Activated B cell treated with CpG ODN at 0.5 μM for 24 hours (primary cell): ENCODE results near the gene SH2D4B. TPM values are rescaled to one million over a fixed set of nuclear protein-coding genes. Genes with fewer than 3 reads are reported as not detected.

Experiments
- ATAC-seq: fragments of 200-7000 bp; cut with Tn5 transposase; one replicate; pipeline ENCODE4 v1.10.0; 2021; ENCODE audit warnings: low read depth, mild to moderate bottlenecking, moderate library complexity
- CTCF ChIA-PET: fragments of 350-600 bp; sonication (Branson Sonifier 250); formaldehyde crosslinking; loops from one replicate; lab custom pipeline; 2021; ENCODE audit warnings: antibody characterized with exemption; lab: Charles Lee
- POLR2A ChIA-PET: fragments of 350-600 bp; sonication (Branson Sonifier 250); formaldehyde crosslinking; loops from one replicate; lab custom pipeline; 2021; ENCODE audit warnings: antibody characterized with exemption; lab: Charles Lee
- DNase-seq: peaks from one replicate; pipeline ENCODE4 v3.0.0; 2022
- H3K27ac Mint-ChIP-seq: one replicate; pipeline ENCODE4 v1.8.0; 2020; ENCODE audit warnings: mixed read lengths
- H3K27me3 Mint-ChIP-seq: one replicate; pipeline ENCODE4 v1.8.0; 2021; ENCODE audit warnings: mixed read lengths
- H3K36me3 Mint-ChIP-seq: one replicate; pipeline ENCODE4 v1.8.0; 2021; ENCODE audit warnings: low read depth, mixed read lengths
- H3K4me1 Mint-ChIP-seq: one replicate; pipeline ENCODE4 v1.8.0; 2021; ENCODE audit warnings: mixed read lengths
- H3K4me3 Mint-ChIP-seq: one replicate; pipeline ENCODE4 v1.8.0; 2020; ENCODE audit warnings: mild to moderate bottlenecking, mixed read lengths
- H3K9me3 Mint-ChIP-seq: one replicate; pipeline ENCODE4 v1.8.0; 2020; ENCODE audit warnings: mixed read lengths
- CTCF ChIP-seq: fragments of 200-600 bp; IDR thresholded peaks from one replicate; pipeline ENCODE4 v1.8.0; 2022; ENCODE audit warnings: antibody characterized with exemption, mild to moderate bottlenecking
- intact Hi-C: fragments of 100-400 bp; cut with micrococcal nuclease; formaldehyde crosslinking; loops from one replicate; pipeline ENCODE4 v1.15.1; 2024
- total RNA-seq: library from RNA; stranded (reverse); gene quantifications from 2 replicates; pipeline ENCODE4 v1.2.3, GENCODE V29; 2022

The SH2D4B gene
- total RNA-seq, 1 donor from 2014 or later: not detected

DNA sequence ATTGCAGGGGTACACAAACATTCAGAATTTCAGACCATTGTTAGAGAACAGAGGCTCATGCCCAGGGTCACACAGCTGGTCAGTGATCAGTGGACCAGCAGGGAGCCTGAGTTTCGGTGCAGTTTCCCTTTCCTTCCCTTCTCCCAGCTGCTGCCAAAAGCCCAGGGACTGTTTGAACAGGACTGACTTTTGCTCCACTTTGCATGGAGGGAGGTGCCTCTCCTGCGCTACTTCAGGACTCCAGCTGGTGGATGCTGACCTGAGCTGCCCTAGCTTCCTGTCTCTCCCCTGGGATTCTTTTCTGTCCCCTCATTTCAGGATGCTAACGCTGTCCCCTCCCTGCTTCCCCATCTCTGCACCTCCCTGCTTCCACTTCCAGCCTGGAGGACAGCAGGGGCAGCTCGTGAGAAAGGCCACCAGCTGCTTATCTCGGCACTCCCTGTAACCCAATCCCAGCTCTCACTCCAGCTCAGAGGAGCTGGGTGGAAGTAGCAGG is 14.5 kb downstream of the SH2D4B start:
- Mint-ChIP-seq H3K4me3 (no peak overlapping the region), H3K9me3 (no peaks in the 10 kb centered on the region), H3K4me1 (peaks cover 5% of the 10 kb centered on the region), H3K36me3 (no peaks in the 10 kb centered on the region), H3K27ac (no peak overlapping the region), H3K27me3 (peaks cover 11% of the 10 kb centered on the region)
- no peak for ATAC-seq
- POLR2A ChIA-PET: no interaction called here
- TF ChIP-seq CTCF: no peak
- intact Hi-C loops: no loop called here
- CTCF ChIA-PET: interaction anchor here (1.1 kb wide), 1 partner anchor 27 kb away, joined by 3 read pairs; no protein-coding TSS in a partner anchor
- DNase-seq: no peak

DNA sequence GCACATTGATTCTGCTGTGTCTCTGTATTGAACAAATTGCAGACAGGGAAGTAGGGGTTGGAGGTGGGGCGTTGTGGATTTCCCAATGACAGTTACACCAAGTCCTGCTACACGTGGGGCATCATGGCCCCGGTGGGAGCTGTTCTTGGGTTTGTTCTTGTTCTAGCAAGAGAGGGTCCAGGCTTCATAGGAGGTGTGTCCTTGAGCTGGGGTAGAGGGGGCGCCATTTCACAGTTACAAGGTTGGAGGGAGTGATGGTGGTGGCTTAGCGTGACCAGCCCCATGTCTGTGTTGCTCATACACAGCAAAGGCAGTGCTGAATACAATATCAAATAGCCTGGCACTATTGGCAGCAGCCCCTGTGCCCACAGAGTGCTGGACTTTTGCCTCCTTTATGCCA is 15.7 kb downstream of the SH2D4B start:
- Mint-ChIP-seq H3K36me3 (no peaks in the 10 kb centered on the region), H3K27ac (no peak overlapping the region), H3K27me3 (peaks cover 9% of the 10 kb centered on the region), H3K9me3 (no peaks in the 10 kb centered on the region), H3K4me3 (no peak overlapping the region), H3K4me1 (peaks cover 5% of the 10 kb centered on the region)
- TF ChIP-seq CTCF: no peak
- DNase-seq (no peak), ATAC-seq (no peak)
- CTCF ChIA-PET: no interaction called here
- POLR2A ChIA-PET: no interaction called here
- intact Hi-C loops: no loop called here

GRCh38 chr10:80554050-80554449 is 16.3 kb downstream of the SH2D4B start:
- intact Hi-C loops: no loop called here
- TF ChIP-seq CTCF: no peak
- DNase-seq (no peak), ATAC-seq (no peak)
- no peak overlapping the region for H3K4me3 Mint-ChIP-seq
- POLR2A ChIA-PET: no interaction called here
- no peak overlapping the region for H3K27ac Mint-ChIP-seq
- peaks cover 3% of the 10 kb centered on the region for H3K4me1 Mint-ChIP-seq
- CTCF ChIA-PET: no interaction called here
- H3K9me3 Mint-ChIP-seq: no peaks in the 10 kb centered on the region
- H3K27me3 Mint-ChIP-seq: peaks cover 5% of the 10 kb centered on the region
- H3K36me3 Mint-ChIP-seq: no peaks in the 10 kb centered on the region

- POLR2A ChIA-PET: no interaction called here
- no peak for DNase-seq
- no peak overlapping the region for H3K4me3 Mint-ChIP-seq
Measured at GRCh38 chr10:80555415-80555814, 17.7 kb downstream of the SH2D4B start.

DNA sequence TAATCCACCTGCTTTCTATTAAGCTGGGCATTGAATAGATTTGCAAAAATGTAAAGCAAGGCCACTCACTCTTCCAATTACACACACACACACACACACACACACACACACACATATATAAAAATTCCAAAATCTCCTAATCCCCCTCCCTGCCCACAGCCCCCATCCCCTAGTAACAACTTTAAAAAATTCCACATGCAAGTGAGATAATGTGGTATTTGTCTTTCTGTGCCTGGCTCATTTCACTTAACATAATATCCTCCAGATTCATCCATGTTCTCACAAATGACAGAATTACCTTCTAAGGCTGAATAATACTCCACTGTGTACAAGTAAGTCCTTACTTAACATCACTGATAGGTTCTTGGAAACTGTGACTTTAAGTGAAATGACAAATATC is 24.2 kb downstream of the SH2D4B start:
- DNase-seq (no peak), ATAC-seq (no peak)
- Mint-ChIP-seq H3K36me3 (no peaks in the 10 kb centered on the region), H3K4me3 (no peak overlapping the region), H3K9me3 (no peaks in the 10 kb centered on the region), H3K27ac (no peak overlapping the region), H3K4me1 (no peaks in the 10 kb centered on the region), H3K27me3 (peaks cover 6% of the 10 kb centered on the region)
- ChIA-PET CTCF (no interaction called here), POLR2A (no interaction called here)
- intact Hi-C loops: no loop called here
- no peak for TF ChIP-seq CTCF

More at GRCh38 chr10:80555415-80555814, 17.7 kb downstream of the SH2D4B start:
- no peak overlapping the region for H3K27ac Mint-ChIP-seq
- intact Hi-C loops: no loop called here
- CTCF ChIA-PET: no interaction called here
- no peaks in the 10 kb centered on the region for H3K36me3 Mint-ChIP-seq
- ATAC-seq: no peak
- no peaks in the 10 kb centered on the region for H3K9me3 Mint-ChIP-seq
- no peak for TF ChIP-seq CTCF
- peaks cover 5% of the 10 kb centered on the region for H3K27me3 Mint-ChIP-seq
- no peaks in the 10 kb centered on the region for H3K4me1 Mint-ChIP-seq
